ENCODE data around the gene TCF4. TPM values are rescaled to one million over a fixed set of nuclear protein-coding genes. Genes with fewer than 3 reads are reported as not detected.

Gene TCF4
- total and polyA plus RNA-seq, 2 donors (not counting 1 experiment from before 2014, with no cell fraction given), result 68.5 to 353 TPM

DNA sequence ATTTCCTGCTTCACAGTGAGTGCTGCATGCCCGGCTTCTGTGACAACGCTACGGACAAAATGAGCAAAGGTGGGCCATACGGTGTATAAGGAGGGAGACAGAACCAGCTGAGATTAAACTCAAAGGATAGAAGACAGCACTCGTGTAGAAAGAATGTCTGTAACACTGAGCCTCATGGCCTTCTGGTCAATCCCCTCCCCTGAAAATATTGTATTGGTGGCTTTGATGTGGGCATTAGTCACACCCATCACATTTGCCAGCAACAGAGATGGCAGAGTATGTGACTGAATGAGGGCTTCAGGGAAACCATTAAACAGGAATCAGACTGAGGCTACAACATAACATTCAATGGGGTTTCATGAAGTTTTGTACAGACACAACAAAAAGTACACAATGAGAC lies 341.0 kb downstream of the TCF4 start:
- intact Hi-C loops (cut with micrococcal nuclease), result loop anchor here (10.0 kb wide), 1 partner anchor 528 kb away; no protein-coding TSS in a partner anchor
- CTCF ChIA-PET, result interaction anchor here (3.4 kb wide), 1 partner anchor 12 kb away, joined by 18 read pairs; no protein-coding TSS in a partner anchor
- TF ChIP-seq, protein P1, sequence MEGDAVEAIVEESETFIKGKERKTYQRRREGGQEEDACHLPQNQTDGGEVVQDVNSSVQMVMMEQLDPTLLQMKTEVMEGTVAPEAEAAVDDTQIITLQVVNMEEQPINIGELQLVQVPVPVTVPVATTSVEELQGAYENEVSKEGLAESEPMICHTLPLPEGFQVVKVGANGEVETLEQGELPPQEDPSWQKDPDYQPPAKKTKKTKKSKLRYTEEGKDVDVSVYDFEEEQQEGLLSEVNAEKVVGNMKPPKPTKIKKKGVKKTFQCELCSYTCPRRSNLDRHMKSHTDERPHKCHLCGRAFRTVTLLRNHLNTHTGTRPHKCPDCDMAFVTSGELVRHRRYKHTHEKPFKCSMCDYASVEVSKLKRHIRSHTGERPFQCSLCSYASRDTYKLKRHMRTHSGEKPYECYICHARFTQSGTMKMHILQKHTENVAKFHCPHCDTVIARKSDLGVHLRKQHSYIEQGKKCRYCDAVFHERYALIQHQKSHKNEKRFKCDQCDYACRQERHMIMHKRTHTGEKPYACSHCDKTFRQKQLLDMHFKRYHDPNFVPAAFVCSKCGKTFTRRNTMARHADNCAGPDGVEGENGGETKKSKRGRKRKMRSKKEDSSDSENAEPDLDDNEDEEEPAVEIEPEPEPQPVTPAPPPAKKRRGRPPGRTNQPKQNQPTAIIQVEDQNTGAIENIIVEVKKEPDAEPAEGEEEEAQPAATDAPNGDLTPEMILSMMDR (IDR thresholded peaks at IDR 0.05), result no peak
- no peak for TF ChIP-seq EZH2 (IDR thresholded peaks at IDR 0.05; ENCODE audit: borderline replicate concordance, insufficient read depth, low read depth, low read length, poor library complexity, severe bottlenecking)
- no peaks in the 10 kb centered on the region for H3K9me3 Mint-ChIP-seq (ENCODE audit: insufficient read depth)
- peaks cover under 1 to 66% of the 10 kb centered on the region in 2 experiments for H3K36me3 ChIP-seq (replicated peaks in 1 of 2; ENCODE audit: control extremely low read depth in 1 of 2, control insufficient read depth in 1 of 2, extremely low read depth in 1 of 2, insufficient read depth in 2 of 2, low read length in 1 of 2)
- no peak overlapping the region for H3K4me3 ChIP-seq (ENCODE audit: control extremely low read depth in 1 of 5, extremely low read depth in 1 of 5, insufficient read depth in 1 of 5, low read depth in 2 of 5, low read length in 4 of 5)
- no peak overlapping the region for H3K9ac ChIP-seq (ENCODE audit: low read length)
- H3K4me2 ChIP-seq (replicated peaks; ENCODE audit: low read depth, low read length, poor library complexity, severe bottlenecking), result no peak overlapping the region
- WGBS (ENCODE audit: insufficient coverage), result 87% methylated on average over 4 of the region's 5 CpGs
- peaks cover 41% of the 10 kb centered on the region for H3K79me2 ChIP-seq (ENCODE audit: control insufficient read depth, insufficient read depth, low read length)
- no peaks in the 10 kb centered on the region for H3K27me3 Mint-ChIP-seq
- peak overlapping the region; percentile 74 for H3K27ac Mint-ChIP-seq
- H3K4me3 Mint-ChIP-seq, result no peak overlapping the region
- H3K4me1 ChIP-seq (ENCODE audit: control insufficient read depth in 2 of 2, insufficient read depth in 2 of 2, low read length in 2 of 2), result peaks cover 44 to 56% of the 10 kb centered on the region in 2 donors
- no peaks in the 10 kb centered on the region for H3K27me3 ChIP-seq (replicated peaks in 1 of 4; ENCODE audit: control extremely low read depth in 1 of 4, control insufficient read depth in 3 of 4, insufficient read depth in 4 of 4, low read length in 3 of 4)
- H3K9me3 ChIP-seq (ENCODE audit: control extremely low read depth in 1 of 3, control insufficient read depth in 2 of 3, insufficient read depth in 1 of 3, low read length in 2 of 3), result no peaks in the 10 kb centered on the region
- peak overlapping the region in 1 of 2 donors; percentile 76 for H3K27ac ChIP-seq (ENCODE audit: low read length in 2 of 2)
- no peak overlapping the region for H2AFZ ChIP-seq (ENCODE audit: insufficient read depth, low read depth, low read length, poor library complexity, severe bottlenecking)
- POLR2A ChIA-PET, result no interaction called here
- H3K4me1 Mint-ChIP-seq, result peaks cover 79% of the 10 kb centered on the region
- H4K20me1 ChIP-seq (ENCODE audit: control insufficient read depth, insufficient read depth, low read length, poor library complexity, severe bottlenecking), result peaks cover 6% of the 10 kb centered on the region
- no peak for ATAC-seq (ENCODE audit: low read depth)
- no peak for DNase-seq

DNA sequence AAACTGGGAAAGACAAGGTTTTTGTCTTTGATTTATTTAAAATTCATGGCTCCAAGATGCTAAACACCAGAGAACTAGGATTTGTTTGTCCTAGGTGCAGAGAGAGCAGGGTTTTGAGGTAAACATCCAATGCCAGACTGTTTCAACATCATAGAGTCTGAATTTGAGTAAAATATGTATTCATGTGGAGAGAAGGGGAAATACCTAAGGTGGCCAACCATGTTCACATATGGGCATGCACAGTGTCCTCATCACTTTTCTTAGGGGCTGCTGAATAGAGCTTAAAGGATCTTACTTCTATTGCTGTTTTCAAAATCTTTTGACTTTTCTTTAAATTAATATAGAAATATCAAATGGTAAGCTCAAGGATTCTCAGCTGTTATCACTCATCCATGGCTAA lies 341.7 kb downstream of the TCF4 start:
- H3K4me2 ChIP-seq (replicated peaks; ENCODE audit: low read depth, low read length, poor library complexity, severe bottlenecking), result no peak overlapping the region
- Mint-ChIP-seq H3K27ac (peak overlapping the region; percentile 22), H3K27me3 (no peaks in the 10 kb centered on the region), H3K9me3 (ENCODE audit: insufficient read depth) (no peaks in the 10 kb centered on the region), H3K4me3 (no peak overlapping the region), H3K4me1 (peaks cover 80% of the 10 kb centered on the region)
- peaks cover 35% of the 10 kb centered on the region for H3K79me2 ChIP-seq (ENCODE audit: control insufficient read depth, insufficient read depth, low read length)
- CTCF ChIA-PET, result interaction anchor here (3.4 kb wide), 1 partner anchor 12 kb away, joined by 18 read pairs; no protein-coding TSS in a partner anchor
- peaks cover 6% of the 10 kb centered on the region for H4K20me1 ChIP-seq (ENCODE audit: control insufficient read depth, insufficient read depth, low read length, poor library complexity, severe bottlenecking)
- H3K4me1 ChIP-seq (ENCODE audit: control insufficient read depth in 2 of 2, insufficient read depth in 2 of 2, low read length in 2 of 2), result peaks cover 48 to 62% of the 10 kb centered on the region in 2 donors
- H3K27me3 ChIP-seq (replicated peaks in 1 of 4; ENCODE audit: control extremely low read depth in 1 of 4, control insufficient read depth in 3 of 4, insufficient read depth in 4 of 4, low read length in 3 of 4), result no peaks in the 10 kb centered on the region
- no peak overlapping the region for H2AFZ ChIP-seq (ENCODE audit: insufficient read depth, low read depth, low read length, poor library complexity, severe bottlenecking)
- no peak overlapping the region for H3K9ac ChIP-seq (ENCODE audit: low read length)
- POLR2A ChIA-PET, result no interaction called here
- ATAC-seq (ENCODE audit: low read depth), result peak; percentile 55
- intact Hi-C loops (cut with micrococcal nuclease), result loop anchor here (10.0 kb wide), 1 partner anchor 529 kb away; no protein-coding TSS in a partner anchor
- H3K27ac ChIP-seq (ENCODE audit: low read length in 2 of 2), result peak overlapping the region in 1 of 2 donors; percentile 38
- H3K9me3 ChIP-seq (ENCODE audit: control extremely low read depth in 1 of 3, control insufficient read depth in 2 of 3, insufficient read depth in 1 of 3, low read length in 2 of 3), result no peaks in the 10 kb centered on the region
- TF ChIP-seq, protein P1 (IDR thresholded peaks at IDR 0.05), result no peak
- no peak for TF ChIP-seq EZH2 (IDR thresholded peaks at IDR 0.05; ENCODE audit: borderline replicate concordance, insufficient read depth, low read depth, low read length, poor library complexity, severe bottlenecking)
- peaks cover 0 to 65% of the 10 kb centered on the region in 2 experiments for H3K36me3 ChIP-seq (replicated peaks in 1 of 2; ENCODE audit: control extremely low read depth in 1 of 2, control insufficient read depth in 1 of 2, extremely low read depth in 1 of 2, insufficient read depth in 2 of 2, low read length in 1 of 2)
- DNase-seq, result no peak
- no peak overlapping the region for H3K4me3 ChIP-seq (ENCODE audit: control extremely low read depth in 1 of 5, extremely low read depth in 1 of 5, insufficient read depth in 1 of 5, low read depth in 2 of 5, low read length in 4 of 5)

Data from B cell (primary cell).